ENCODE measurements around the gene KLF15. TPM values are rescaled to one million over a fixed set of nuclear protein-coding genes. Genes with fewer than 3 reads are reported as not detected.

KLF15 gene
- polyA plus RNA-seq, 1 donor (not counting 4 experiments of a cell fraction or from before 2014, with no cell fraction given), result 0.03 TPM

DNA sequence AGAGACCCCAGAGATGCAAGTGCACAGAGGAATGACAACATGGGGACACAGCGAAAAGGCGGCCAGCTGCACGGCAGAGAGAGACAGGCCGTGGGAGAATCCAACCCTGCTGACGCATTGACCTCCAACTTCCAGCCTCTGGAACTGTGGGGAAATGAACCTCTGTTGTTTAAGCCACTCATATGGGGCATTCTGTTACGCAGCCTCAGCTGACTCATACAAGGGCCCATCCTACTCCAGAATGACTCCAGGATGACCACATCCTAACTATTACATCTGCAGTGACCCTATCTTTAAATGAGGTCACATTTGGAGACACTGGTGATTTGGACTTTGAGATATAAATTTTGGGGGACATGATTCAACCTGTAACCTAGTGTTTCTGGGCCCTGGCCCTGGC, 44.0 kb downstream of the KLF15 start:
- Histone ChIP-seq H3K36me3 (ENCODE audit: control insufficient read depth in 2 of 2, extremely low read depth in 1 of 2, insufficient read depth in 2 of 2, low read length in 2 of 2) (no peaks in the 10 kb centered on the region), H3K9me1 (ENCODE audit: control insufficient read depth, extremely low read depth, insufficient read depth, low read length) (no peaks in the 10 kb centered on the region), H3K27me3 (ENCODE audit: control insufficient read depth, extremely low read depth, insufficient read depth, low read length) (no peaks in the 10 kb centered on the region), H3K9me3 (ENCODE audit: control insufficient read depth, low read depth, low read length) (no peaks in the 10 kb centered on the region), H3K4me3 (ENCODE audit: control insufficient read depth in 2 of 3, extremely low read depth in 1 of 3, insufficient read depth in 2 of 3, low read depth in 1 of 3, low read length in 3 of 3) (no peak overlapping the region), H3K27ac (ENCODE audit: control insufficient read depth, insufficient read depth, low read length) (no peak overlapping the region), H2AFZ (ENCODE audit: control insufficient read depth, low read length) (no peak overlapping the region), H4K20me1 (ENCODE audit: control insufficient read depth, extremely low read depth, insufficient read depth, low read length) (no peaks in the 10 kb centered on the region), H3K4me1 (ENCODE audit: control insufficient read depth, extremely low read depth, insufficient read depth, low read length) (no peaks in the 10 kb centered on the region), H3K79me2 (ENCODE audit: control insufficient read depth, insufficient read depth, low read length) (no peaks in the 10 kb centered on the region), H3K9ac (ENCODE audit: control insufficient read depth, extremely low read depth, insufficient read depth, low read length) (no peak overlapping the region), H3K4me2 (ENCODE audit: control insufficient read depth, extremely low read depth, insufficient read depth, low read depth, low read length) (no peak overlapping the region)
- no peak for DNase-seq (ENCODE audit: low read depth, low spot score)
- dilution Hi-C loops (cut with MboI; ENCODE audit: extremely low pct_ligation_motif_present, low sequenced_read_pairs), result no loop called here
- no peak for FAIRE-seq
- TF ChIP-seq CTCF (optimal IDR thresholded peaks at IDR 0.05 in 1 of 3, IDR thresholded peaks at IDR 0.05 in 1 of 3, conservative IDR thresholded peaks at IDR 0.05 in 1 of 3; ENCODE audit: extremely low read depth in 1 of 3, insufficient read depth in 2 of 3, low read length in 3 of 3) (no peak), EZH2 (IDR thresholded peaks at IDR 0.05; ENCODE audit: low read length) (no peak)

DNA sequence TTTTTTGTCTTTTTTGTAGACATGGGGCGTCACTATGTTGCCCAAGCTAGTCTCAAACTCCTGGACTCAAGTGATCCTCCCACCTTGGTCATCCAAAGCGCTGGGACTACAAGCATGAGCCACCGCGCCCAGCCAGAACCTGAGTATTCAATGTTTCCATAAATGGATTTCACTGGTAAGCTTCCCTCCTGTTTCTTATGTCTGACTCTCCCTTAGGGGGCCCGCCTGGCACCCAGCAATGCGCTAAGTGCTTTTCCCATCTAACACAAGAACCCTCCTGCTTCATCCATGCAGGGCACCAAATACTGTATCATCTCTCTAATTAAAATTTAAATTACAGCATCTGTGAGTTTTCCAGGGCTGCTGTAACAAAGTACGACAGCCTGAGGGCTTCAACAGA, 44.9 kb downstream of the KLF15 start:
- H3K27me3 ChIP-seq (ENCODE audit: control insufficient read depth, extremely low read depth, insufficient read depth, low read length), result no peaks in the 10 kb centered on the region
- dilution Hi-C loops (cut with MboI; ENCODE audit: extremely low pct_ligation_motif_present, low sequenced_read_pairs), result no loop called here
- H3K9me3 ChIP-seq (ENCODE audit: control insufficient read depth, low read depth, low read length), result no peaks in the 10 kb centered on the region
- H3K4me2 ChIP-seq (ENCODE audit: control insufficient read depth, extremely low read depth, insufficient read depth, low read depth, low read length), result no peak overlapping the region
- no peaks in the 10 kb centered on the region for H3K4me1 ChIP-seq (ENCODE audit: control insufficient read depth, extremely low read depth, insufficient read depth, low read length)
- TF ChIP-seq EZH2 (IDR thresholded peaks at IDR 0.05; ENCODE audit: low read length), result no peak
- TF ChIP-seq CTCF (optimal IDR thresholded peaks at IDR 0.05 in 1 of 3, IDR thresholded peaks at IDR 0.05 in 1 of 3, conservative IDR thresholded peaks at IDR 0.05 in 1 of 3; ENCODE audit: extremely low read depth in 1 of 3, insufficient read depth in 2 of 3, low read length in 3 of 3), result no peak
- H4K20me1 ChIP-seq (ENCODE audit: control insufficient read depth, extremely low read depth, insufficient read depth, low read length), result no peaks in the 10 kb centered on the region
- no peak overlapping the region for H3K4me3 ChIP-seq (ENCODE audit: control insufficient read depth in 2 of 3, extremely low read depth in 1 of 3, insufficient read depth in 2 of 3, low read depth in 1 of 3, low read length in 3 of 3)
- H3K9ac ChIP-seq (ENCODE audit: control insufficient read depth, extremely low read depth, insufficient read depth, low read length), result no peak overlapping the region
- FAIRE-seq (no peak), DNase-seq (ENCODE audit: low read depth, low spot score) (no peak)
- no peaks in the 10 kb centered on the region for H3K36me3 ChIP-seq (ENCODE audit: control insufficient read depth in 2 of 2, extremely low read depth in 1 of 2, insufficient read depth in 2 of 2, low read length in 2 of 2)
- H3K79me2 ChIP-seq (ENCODE audit: control insufficient read depth, insufficient read depth, low read length), result no peaks in the 10 kb centered on the region
- H3K9me1 ChIP-seq (ENCODE audit: control insufficient read depth, extremely low read depth, insufficient read depth, low read length), result no peaks in the 10 kb centered on the region
- no peak overlapping the region for H2AFZ ChIP-seq (ENCODE audit: control insufficient read depth, low read length)
- H3K27ac ChIP-seq (ENCODE audit: control insufficient read depth, insufficient read depth, low read length), result no peak overlapping the region
